Naive thymus-derived CD4-positive, alpha-beta T cell (primary cell): ENCODE data around the gene ATP6V1C2. TPM values are rescaled to one million over a fixed set of nuclear protein-coding genes. Genes with fewer than 3 reads are reported as not detected.
"Not testable (repeated sequence)": the region's sequence is repeated elsewhere in the genome, so short reads cannot be mapped to it uniquely, and the experiment has no call there.

Experiments used
- ATAC-seq: fragments of 150-1000 bp; cut with Tn5 transposase; 2 replicates; pipeline ENCODE4 v1.10.0; 2021; ENCODE audit warnings: mild to moderate bottlenecking, moderate library complexity
- CTCF ChIA-PET: fragments of 350-600 bp; sonication (Branson Sonifier 250); formaldehyde crosslinking; loops from one replicate; lab custom pipeline; 2021; ENCODE audit warnings: antibody characterized with exemption; lab: Charles Lee
- POLR2A ChIA-PET: fragments of 350-600 bp; sonication (Branson Sonifier 250); formaldehyde crosslinking; loops from one replicate; lab custom pipeline; 2021; ENCODE audit warnings: antibody characterized with exemption, inconsistent platforms; lab: Charles Lee
- DNase-seq, 9 donors: peaks; one replicate each; pipeline versions ENCODE4 v3.0.0 to v3.0.0-alpha.2; 2020 to 2022; ENCODE audit warnings: mixed read lengths in 1 of 9
- H3K27ac ChIP-seq: one replicate; pipeline ENCODE4 v1.7.0; 2013; ENCODE audit warnings: mild to moderate bottlenecking, low read depth, low read length, moderate library complexity
- H3K27me3 ChIP-seq, 2 donors: one replicate each; pipeline ENCODE4 v1.7.0; 2013; ENCODE audit warnings: low read length in 2 of 2, mild to moderate bottlenecking in 2 of 2, moderate library complexity in 2 of 2; ENCODE audit not compliant: control insufficient read depth in 2 of 2, insufficient read depth in 2 of 2
- H3K36me3 ChIP-seq, 3 experiments: 1 replicate in 2 of 3; 2 replicates in 1 of 3; pipeline ENCODE4 v1.7.0; 2013; ENCODE audit warnings: low read length in 3 of 3, mild to moderate bottlenecking in 3 of 3, moderate library complexity in 1 of 3; ENCODE audit not compliant: insufficient read depth in 3 of 3, control insufficient read depth in 2 of 3
- H3K4me1 ChIP-seq, 2 donors: one replicate each; pipeline ENCODE4 v1.7.0; 2013; ENCODE audit warnings: low read length in 2 of 2, mild to moderate bottlenecking in 2 of 2, moderate library complexity in 1 of 2; ENCODE audit not compliant: control insufficient read depth in 2 of 2, insufficient read depth in 2 of 2
- H3K4me3 ChIP-seq: 2 replicates; pipeline ENCODE4 v1.7.0; 2013; ENCODE audit warnings: mild to moderate bottlenecking, low read length
- H3K9me3 ChIP-seq, 3 experiments: 1 replicate in 2 of 3; 2 replicates in 1 of 3; pipeline ENCODE4 v1.7.0; 2013; ENCODE audit warnings: low read length in 3 of 3; ENCODE audit not compliant: control insufficient read depth in 2 of 3
- H3K27ac Mint-ChIP-seq, 9 donors: one replicate each; pipeline ENCODE4 v1.8.0; 2020 to 2022; ENCODE audit warnings: mixed read lengths in 9 of 9, mild to moderate bottlenecking in 8 of 9, moderate library complexity in 5 of 9, inconsistent platforms in 2 of 9
- H3K27me3 Mint-ChIP-seq, 5 donors: one replicate each; pipeline ENCODE4 v1.8.0; 2021 to 2022; ENCODE audit warnings: mixed read lengths in 5 of 5, mild to moderate bottlenecking in 1 of 5
- H3K36me3 Mint-ChIP-seq, 5 donors: one replicate each; pipeline ENCODE4 v1.8.0; 2020 to 2022; ENCODE audit warnings: mixed read lengths in 5 of 5, mild to moderate bottlenecking in 3 of 5, inconsistent platforms in 1 of 5
- H3K4me1 Mint-ChIP-seq, 7 donors: one replicate each; pipeline ENCODE4 v1.8.0; 2020 to 2022; ENCODE audit warnings: mixed read lengths in 7 of 7, mild to moderate bottlenecking in 3 of 7, inconsistent platforms in 1 of 7
- H3K4me3 Mint-ChIP-seq, 10 donors: one replicate each; pipeline ENCODE4 v1.8.0; 2020 to 2022; ENCODE audit warnings: mild to moderate bottlenecking in 10 of 10, mixed read lengths in 10 of 10, moderate library complexity in 6 of 10, inconsistent platforms in 2 of 10
- H3K9me3 Mint-ChIP-seq, 11 donors: one replicate each; pipeline ENCODE4 v1.8.0; 2020 to 2022; ENCODE audit warnings: mixed read lengths in 11 of 11, mild to moderate bottlenecking in 4 of 11, inconsistent platforms in 1 of 11, moderate library complexity in 1 of 11
- intact Hi-C, 2 donors: fragments of 100-400 bp; cut with micrococcal nuclease; formaldehyde crosslinking; loops; one replicate each; pipeline ENCODE4 v1.15.1; 2023
- polyA plus RNA-seq, 2 donors: library from polyadenylated mRNA; unstranded; fragments of 300-500 nt; fragmentation: Illumina TruSeq; gene quantifications; one replicate each; pipeline ENCODE4 v1.2.3, GENCODE V29; 2021
- total RNA-seq, 6 experiments: library from RNA in 5 of 6; stranded (reverse) in 5 of 6; gene quantifications; 1 replicate in 5 of 6; 2 replicates in 1 of 6; pipeline ENCODE4 v1.2.3 and lab custom pipeline; 2021 to 2026

The ATP6V1C2 gene
- total and polyA plus RNA-seq, 7 experiments from 2014 or later: not detected

GRCh38 chr2:10818305-10818704 lies 96.9 kb downstream of the ATP6V1C2 start:
- not testable (repeated sequence) for H3K9me3 ChIP-seq, H3K4me3 Mint-ChIP-seq, H3K4me1 ChIP-seq, ATAC-seq, H3K36me3 Mint-ChIP-seq, H3K27ac Mint-ChIP-seq, H3K9me3 Mint-ChIP-seq, H3K27me3 ChIP-seq, DNase-seq, H3K36me3 ChIP-seq, H3K27ac ChIP-seq, H3K4me3 ChIP-seq, H3K4me1 Mint-ChIP-seq
- POLR2A ChIA-PET: interaction anchor here (0.7 kb wide), 1 partner anchor 1270 kb away, joined by 3 read pairs; no protein-coding TSS in a partner anchor
- intact Hi-C loops: loop anchor here (10.0 kb wide), 2 partner anchors 774 to 936 kb away; partner anchors contain the start of gene KLF11 (in 1 of the 2)
- CTCF ChIA-PET: interaction anchor here (0.7 kb wide), 1 partner anchor 14 kb away, joined by 4 read pairs; no protein-coding TSS in a partner anchor
- peaks cover 0 to 50% (median 10%) of the 10 kb centered on the region in 5 donors for H3K27me3 Mint-ChIP-seq

- POLR2A ChIA-PET: no interaction called here
- H3K4me3 ChIP-seq: no peak overlapping the region
- no peaks in the 10 kb centered on the region for H3K36me3 Mint-ChIP-seq
- no peak for DNase-seq
- H3K27me3 Mint-ChIP-seq: peaks cover 0 to 53% (median 10%) of the 10 kb centered on the region in 5 donors
- no peak overlapping the region for H3K4me3 Mint-ChIP-seq
- no peaks in the 10 kb centered on the region for H3K36me3 ChIP-seq
- H3K4me1 Mint-ChIP-seq: no peaks in the 10 kb centered on the region
- no peaks in the 10 kb centered on the region for H3K9me3 Mint-ChIP-seq
- H3K27ac ChIP-seq: no peak overlapping the region
- no peaks in the 10 kb centered on the region for H3K4me1 ChIP-seq
- no peaks in the 10 kb centered on the region for H3K27me3 ChIP-seq
- ATAC-seq: no peak
- H3K9me3 ChIP-seq: no peaks in the 10 kb centered on the region
- CTCF ChIA-PET: no interaction called here
- intact Hi-C loops: loop anchor here (10.0 kb wide), 2 partner anchors 774 to 936 kb away; partner anchors contain the start of gene KLF11 (in 1 of the 2)
- no peak overlapping the region for H3K27ac Mint-ChIP-seq
Measured at GRCh38 chr2:10818984-10819383, 97.6 kb downstream of the ATP6V1C2 start.

- H3K4me3 Mint-ChIP-seq: no peak overlapping the region
- intact Hi-C loops: loop anchor here (10.0 kb wide), 2 partner anchors 775 to 935 kb away; partner anchors contain the start of gene KLF11 (in 1 of the 2)
- no peaks in the 10 kb centered on the region for H3K4me1 Mint-ChIP-seq
- H3K9me3 Mint-ChIP-seq: no peaks in the 10 kb centered on the region
- Histone ChIP-seq H3K27ac (no peak overlapping the region), H3K27me3 (no peaks in the 10 kb centered on the region), H3K4me3 (no peak overlapping the region), H3K9me3 (no peaks in the 10 kb centered on the region), H3K4me1 (no peaks in the 10 kb centered on the region), H3K36me3 (no peaks in the 10 kb centered on the region)
- H3K36me3 Mint-ChIP-seq: no peaks in the 10 kb centered on the region
- ChIA-PET CTCF (no interaction called here), POLR2A (no interaction called here)
- peaks cover 0 to 51% (median 13%) of the 10 kb centered on the region in 5 donors for H3K27me3 Mint-ChIP-seq
- no peak for DNase-seq
- H3K27ac Mint-ChIP-seq: no peak overlapping the region
- no peak for ATAC-seq
Measured at GRCh38 chr2:10819714-10820314, 98.4 kb downstream of the ATP6V1C2 start.

GRCh38 chr2:10820562-10820961 lies 99.1 kb downstream of the ATP6V1C2 start:
- peaks cover 4 to 56% (median 20%) of the 10 kb centered on the region in 5 donors for H3K27me3 Mint-ChIP-seq
- Histone ChIP-seq H3K27ac (no peak overlapping the region), H3K4me3 (no peak overlapping the region), H3K36me3 (no peaks in the 10 kb centered on the region), H3K4me1 (no peaks in the 10 kb centered on the region), H3K27me3 (no peaks in the 10 kb centered on the region), H3K9me3 (no peaks in the 10 kb centered on the region)
- H3K27ac Mint-ChIP-seq: no peak overlapping the region
- H3K4me1 Mint-ChIP-seq: no peaks in the 10 kb centered on the region
- H3K36me3 Mint-ChIP-seq: no peaks in the 10 kb centered on the region
- DNase-seq (no peak), ATAC-seq (no peak)
- intact Hi-C loops: no loop called here
- no peaks in the 10 kb centered on the region for H3K9me3 Mint-ChIP-seq
- ChIA-PET POLR2A (no interaction called here), CTCF (no interaction called here)
- H3K4me3 Mint-ChIP-seq: no peak overlapping the region

GRCh38 chr2:10820978-10821695 lies 99.7 kb downstream of the ATP6V1C2 start:
- no peak for DNase-seq
- Histone ChIP-seq H3K27ac (no peak overlapping the region), H3K9me3 (no peaks in the 10 kb centered on the region), H3K4me1 (no peaks in the 10 kb centered on the region), H3K4me3 (no peak overlapping the region), H3K27me3 (no peaks in the 10 kb centered on the region), H3K36me3 (no peaks in the 10 kb centered on the region)
- peak; percentile 54 for ATAC-seq
- Mint-ChIP-seq H3K27me3 (peaks cover 4 to 56% (median 24%) of the 10 kb centered on the region in 5 donors), H3K9me3 (no peaks in the 10 kb centered on the region), H3K4me1 (no peaks in the 10 kb centered on the region), H3K27ac (no peak overlapping the region), H3K36me3 (no peaks in the 10 kb centered on the region), H3K4me3 (no peak overlapping the region)
- ChIA-PET CTCF (no interaction called here), POLR2A (no interaction called here)
- intact Hi-C loops: no loop called here

GRCh38 chr2:10824191-10824590 lies 102.8 kb downstream of the ATP6V1C2 start:
- Mint-ChIP-seq H3K27me3 (peaks cover 4 to 49% (median 28%) of the 10 kb centered on the region in 5 donors), H3K9me3 (no peaks in the 10 kb centered on the region), H3K27ac (no peak overlapping the region), H3K4me3 (no peak overlapping the region), H3K4me1 (no peaks in the 10 kb centered on the region), H3K36me3 (no peaks in the 10 kb centered on the region)
- CTCF ChIA-PET: interaction anchor here (1.4 kb wide), 1 partner anchor 12 kb away, joined by 3 read pairs; no protein-coding TSS in a partner anchor
- Histone ChIP-seq H3K27me3 (no peaks in the 10 kb centered on the region), H3K27ac (no peak overlapping the region), H3K36me3 (no peaks in the 10 kb centered on the region), H3K9me3 (no peaks in the 10 kb centered on the region), H3K4me1 (no peaks in the 10 kb centered on the region), H3K4me3 (no peak overlapping the region)
- no peak for ATAC-seq
- DNase-seq: no peak
- intact Hi-C loops: no loop called here
- POLR2A ChIA-PET: interaction anchor here (0.6 kb wide), 1 partner anchor 12 kb away, joined by 3 read pairs; no protein-coding TSS in a partner anchor
